Superior temporal gyrus (tissue), 1 donor: ENCODE measurements around the gene RNASE8.
"Not testable (repeated sequence)": the region's sequence is repeated elsewhere in the genome, so short reads cannot be mapped to it uniquely, and the experiment has no call there.

Source experiments
- DNase-seq: peaks from one replicate; pipeline ENCODE4 v3.0.0-alpha.2; 2016; ENCODE audit errors: extremely low spot score

RNASE8 gene

GRCh38 chr14:21057803-21058675 is at the start of gene RNASE8:
Gene RNASE8, plus strand, starts transcription at chr14:21057822. Its CDS starts 71 bp downstream, at chr14:21057893.
- no peak for DNase-seq

- DNase-seq = not testable (repeated sequence)
These were observed 47.9 kb upstream of the RNASE8 start for GRCh38 chr14:21009721-21010120.

- no peak for DNase-seq
These were observed 46.5 kb upstream of the RNASE8 start for GRCh38 chr14:21011136-21011535.

- DNase-seq = peak; percentile 100
These were observed 42.8 kb upstream of the RNASE8 start for GRCh38 chr14:21014761-21015190.

- DNase-seq = peak; percentile 40
These were observed 42.3 kb upstream of the RNASE8 start for GRCh38 chr14:21015312-21015711.

- no peak for DNase-seq
These were observed 41.0 kb upstream of the RNASE8 start for GRCh38 chr14:21016413-21017190.

- DNase-seq = no peak
These were observed 39.9 kb upstream of the RNASE8 start for GRCh38 chr14:21017528-21018245.

- no peak for DNase-seq
These were observed 39.3 kb upstream of the RNASE8 start for GRCh38 chr14:21018286-21018685.

GRCh38 chr14:21018781-21019180 is 38.8 kb upstream of the RNASE8 start:
- no peak for DNase-seq

- no peak for DNase-seq
These were observed 38.3 kb upstream of the RNASE8 start for GRCh38 chr14:21019366-21019765.

GRCh38 chr14:21020977-21021545 is 36.6 kb upstream of the RNASE8 start:
- no peak for DNase-seq

- DNase-seq = no peak
These were observed 34.9 kb upstream of the RNASE8 start for GRCh38 chr14:21022686-21023085.

- DNase-seq = no peak
These were observed 34.4 kb upstream of the RNASE8 start for GRCh38 chr14:21023174-21023573.

GRCh38 chr14:21023817-21024584 is 33.6 kb upstream of the RNASE8 start:
- no peak for DNase-seq

- peak; percentile 45 for DNase-seq
These were observed 32.8 kb upstream of the RNASE8 start, which contains the start of gene NDRG2 for GRCh38 chr14:21024585-21025370. Gene NDRG2, minus strand, starts transcription at chr14:21025061. Its CDS starts 1,746 bp downstream, at chr14:21023315.

GRCh38 chr14:21025371-21026273 is 32.0 kb upstream of the RNASE8 start:
- DNase-seq = peak; percentile 76

- DNase-seq = peak; percentile 90
These were observed 31.2 kb upstream of the RNASE8 start for GRCh38 chr14:21026274-21026987.

- DNase-seq = no peak
These were observed 30.7 kb upstream of the RNASE8 start for GRCh38 chr14:21026988-21027315.
